Cardiac fibroblast (primary cell): ENCODE results near the gene HDGFL3.

Source experiments
- DNase-seq, 2 donors: peaks; one replicate each; pipeline versions ENCODE4 v3.0.0 to v3.0.0-alpha.2; 2010; ENCODE audit warnings: low read depth in 2 of 2
- H3K4me3 ChIP-seq, 2 donors: replicated peaks in 1 of 2; 1 replicate in 1 of 2; 2 replicates in 1 of 2; pipeline ENCODE4 v1.5.1; 2011; ENCODE audit warnings: low read depth in 2 of 2, low read length in 2 of 2, mild to moderate bottlenecking in 2 of 2, moderate library complexity in 1 of 2
- TF ChIP-seq, protein P1 (sequence below): IDR thresholded peaks from one replicate; pipeline ENCODE4 v1.5.1; 2011; ENCODE audit warnings: low read depth, mild to moderate bottlenecking, low read length, inconsistent platforms

The HDGFL3 gene

DNA sequence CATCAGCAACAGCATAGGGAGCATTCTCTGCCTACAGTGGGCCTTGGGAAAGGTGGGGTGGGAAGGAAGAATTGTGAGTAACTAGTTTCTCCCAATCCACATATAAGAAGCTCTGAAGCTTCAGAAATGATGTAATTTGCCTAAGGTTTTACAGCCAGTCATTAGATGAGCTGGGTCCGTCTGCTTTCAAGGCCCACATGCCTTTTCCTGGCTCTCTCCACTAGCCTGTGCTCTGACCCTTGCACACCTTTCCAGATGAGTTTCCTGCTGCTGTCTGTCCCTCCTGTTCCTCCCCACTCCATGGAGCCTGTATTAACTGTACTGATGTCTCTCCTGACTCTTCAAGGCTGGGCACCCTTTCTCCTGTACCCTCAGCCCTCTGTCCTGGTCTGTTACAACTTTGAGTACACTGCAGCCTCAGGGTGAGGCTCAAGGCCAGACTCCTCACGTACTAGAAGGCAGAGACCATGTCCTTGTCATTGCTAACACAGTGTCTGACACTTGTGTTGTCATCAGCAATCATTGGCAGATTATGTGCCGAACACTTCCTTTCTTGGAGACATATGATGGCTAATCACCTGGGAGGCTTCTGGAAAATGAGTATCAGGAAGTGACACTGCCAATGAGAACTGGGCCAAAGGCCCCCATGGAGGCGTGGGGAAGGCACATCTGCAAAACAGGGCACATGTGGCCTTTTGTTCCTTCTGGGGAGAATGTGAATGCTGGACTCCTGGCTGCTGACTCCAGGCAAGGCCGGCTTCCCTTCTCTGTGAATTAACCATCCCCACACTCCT lies 93.5 kb downstream of the HDGFL3 start:
- H3K4me3 ChIP-seq: no peak overlapping the region
- DNase-seq: no peak
- TF ChIP-seq, protein P1, sequence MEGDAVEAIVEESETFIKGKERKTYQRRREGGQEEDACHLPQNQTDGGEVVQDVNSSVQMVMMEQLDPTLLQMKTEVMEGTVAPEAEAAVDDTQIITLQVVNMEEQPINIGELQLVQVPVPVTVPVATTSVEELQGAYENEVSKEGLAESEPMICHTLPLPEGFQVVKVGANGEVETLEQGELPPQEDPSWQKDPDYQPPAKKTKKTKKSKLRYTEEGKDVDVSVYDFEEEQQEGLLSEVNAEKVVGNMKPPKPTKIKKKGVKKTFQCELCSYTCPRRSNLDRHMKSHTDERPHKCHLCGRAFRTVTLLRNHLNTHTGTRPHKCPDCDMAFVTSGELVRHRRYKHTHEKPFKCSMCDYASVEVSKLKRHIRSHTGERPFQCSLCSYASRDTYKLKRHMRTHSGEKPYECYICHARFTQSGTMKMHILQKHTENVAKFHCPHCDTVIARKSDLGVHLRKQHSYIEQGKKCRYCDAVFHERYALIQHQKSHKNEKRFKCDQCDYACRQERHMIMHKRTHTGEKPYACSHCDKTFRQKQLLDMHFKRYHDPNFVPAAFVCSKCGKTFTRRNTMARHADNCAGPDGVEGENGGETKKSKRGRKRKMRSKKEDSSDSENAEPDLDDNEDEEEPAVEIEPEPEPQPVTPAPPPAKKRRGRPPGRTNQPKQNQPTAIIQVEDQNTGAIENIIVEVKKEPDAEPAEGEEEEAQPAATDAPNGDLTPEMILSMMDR: no peak

DNA sequence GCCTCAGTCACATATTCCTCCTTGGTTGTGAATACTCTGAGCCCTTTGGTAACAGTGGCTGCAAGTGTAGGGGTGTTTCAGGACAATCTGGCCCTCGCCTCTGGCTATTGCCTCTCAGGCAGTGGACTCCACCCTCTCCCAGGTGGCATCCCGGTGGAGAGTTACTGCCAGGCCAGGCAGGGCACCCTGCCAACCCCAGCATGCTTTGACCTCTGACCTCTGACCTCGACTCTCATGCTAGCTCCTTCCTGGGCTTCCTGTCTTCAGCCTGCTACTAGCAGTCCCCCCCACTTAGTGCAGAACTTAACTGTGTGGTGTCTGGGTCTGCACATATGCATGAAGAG lies 94.7 kb downstream of the HDGFL3 start:
- TF ChIP-seq, protein P1: no peak
- no peak overlapping the region for H3K4me3 ChIP-seq
- no peak for DNase-seq

DNA sequence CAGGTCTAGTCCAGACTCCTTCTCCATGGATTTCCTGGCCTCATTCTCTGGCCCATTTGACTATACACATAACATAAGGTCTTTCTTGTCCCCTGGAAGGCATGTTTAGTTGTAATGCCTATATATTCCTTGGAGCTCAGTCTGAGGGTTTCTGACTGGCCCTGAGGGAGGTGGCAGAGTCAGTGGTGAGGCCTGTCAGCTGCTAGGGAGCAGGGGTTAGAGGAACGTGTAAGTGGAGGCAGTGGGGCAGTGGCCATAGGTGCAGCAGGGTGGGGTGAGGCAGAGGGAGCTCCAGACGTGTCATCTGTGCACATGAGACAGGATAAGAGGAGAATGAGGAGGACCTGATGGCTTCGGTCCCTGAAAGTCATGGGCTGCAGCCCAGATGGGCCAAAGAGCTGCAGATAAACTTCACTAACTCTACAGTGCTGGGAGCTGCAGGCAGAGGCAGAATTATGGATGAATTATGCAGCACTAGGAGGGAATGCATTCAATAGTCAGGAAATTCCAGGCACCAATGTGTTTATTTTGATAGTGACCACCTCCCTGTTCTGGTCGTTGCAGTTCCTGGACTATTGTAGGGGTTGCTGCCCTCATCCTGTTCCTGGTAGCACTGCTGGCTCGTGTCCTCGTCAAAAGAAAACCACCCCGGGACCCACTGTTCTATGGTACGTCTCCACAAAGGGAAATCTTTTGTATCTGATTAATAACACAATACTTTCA lies 95.2 kb downstream of the HDGFL3 start:
- TF ChIP-seq, protein P1: peak; percentile 26
- no peak overlapping the region for H3K4me3 ChIP-seq
- peak; percentile 62 to 84 for DNase-seq

DNA sequence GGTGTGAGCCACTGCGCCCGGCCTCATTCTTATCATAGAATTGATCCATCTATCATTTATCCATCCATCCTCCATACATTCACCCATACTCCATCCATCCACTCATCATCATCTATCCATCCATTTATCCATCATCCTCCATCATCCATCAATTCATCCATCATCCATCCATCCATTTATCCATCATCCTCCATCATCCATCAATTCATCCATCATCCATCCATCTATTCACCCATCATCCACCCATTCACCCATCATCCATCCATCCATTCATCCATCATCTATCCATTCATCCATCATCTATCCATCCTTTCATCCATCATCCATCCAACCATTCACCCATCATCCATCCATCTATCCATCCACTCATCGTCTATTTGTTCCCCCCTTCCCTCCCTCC lies 96.5 kb downstream of the HDGFL3 start:
- DNase-seq: no peak
- H3K4me3 ChIP-seq: no peak overlapping the region
- TF ChIP-seq, protein P1: no peak

DNA sequence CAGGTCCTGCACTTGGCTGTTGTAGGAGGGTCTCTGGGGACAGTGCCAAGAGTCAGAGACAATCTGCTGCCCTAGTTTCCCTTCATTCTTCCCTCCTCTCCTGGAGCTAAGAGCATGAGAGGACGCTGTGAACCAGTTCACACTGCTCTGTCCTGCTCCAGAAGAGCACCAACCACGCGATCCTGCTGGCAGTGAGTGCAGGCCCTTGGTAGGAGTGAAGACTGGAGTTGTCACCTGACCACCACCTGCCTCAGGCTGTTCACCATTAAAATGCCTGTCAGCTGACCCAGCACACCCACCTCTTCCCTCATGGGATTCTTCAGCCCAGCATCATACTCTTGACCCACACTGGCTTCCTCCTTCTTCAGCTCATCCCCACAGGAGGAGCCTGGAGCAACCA lies 97.2 kb downstream of the HDGFL3 start:
- H3K4me3 ChIP-seq: no peak overlapping the region
- TF ChIP-seq, protein P1: no peak
- no peak for DNase-seq

DNA sequence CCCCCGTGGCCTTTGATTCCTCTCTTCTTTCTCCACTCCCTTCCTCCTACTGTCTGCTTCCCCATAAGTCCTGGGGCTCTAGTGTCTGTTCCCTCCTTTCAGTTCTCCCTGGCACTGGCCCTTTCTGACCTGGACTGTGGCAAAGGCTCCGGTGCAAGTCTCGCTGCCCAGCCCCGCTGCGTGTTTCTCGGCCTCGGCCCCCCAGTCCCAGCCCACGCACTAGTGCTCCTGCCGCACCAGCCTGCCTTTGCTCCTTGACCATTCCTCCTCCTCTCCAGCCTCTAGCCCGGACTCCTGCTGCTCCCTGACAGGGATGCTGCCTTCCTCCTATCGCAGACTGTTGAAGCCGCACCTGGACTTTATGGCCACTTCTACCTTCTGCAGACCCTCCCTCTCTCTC lies 98.1 kb downstream of the HDGFL3 start:
- TF ChIP-seq, protein P1: no peak
- H3K4me3 ChIP-seq: no peak overlapping the region
- DNase-seq: no peak
